Keratinocyte (primary cell): ENCODE results near the gene EXOC6B. TPM values are rescaled to one million over a fixed set of nuclear protein-coding genes. Genes with fewer than 3 reads are reported as not detected.
"Not testable (repeated sequence)": the region's sequence is repeated elsewhere in the genome, so short reads cannot be mapped to it uniquely, and the experiment has no call there.

Experiments
- DNase-seq: peaks from one replicate; pipeline ENCODE4 v3.0.0-alpha.2; 2011; ENCODE audit warnings: low read depth, missing footprints, low spot score
- FAIRE-seq: peaks from 2 replicates; lab custom pipeline; 2011; peaks lifted over from hg19 to GRCh38; lab: Jason Lieb, UNC
- H2AFZ ChIP-seq: 2 replicates; pipeline ENCODE4 v1.6.0; 2012; ENCODE audit warnings: low read length, control low read depth, inconsistent platforms; ENCODE audit not compliant: control insufficient read depth
- H3K27ac ChIP-seq: 2 replicates; pipeline ENCODE4 v1.5.1; 2011; ENCODE audit warnings: low read length; ENCODE audit not compliant: control insufficient read depth, insufficient read depth
- H3K27me3 ChIP-seq: 3 replicates; pipeline ENCODE4 v1.6.0; 2011; ENCODE audit warnings: low read length; ENCODE audit not compliant: control insufficient read depth, insufficient read depth; ENCODE audit errors: extremely low read depth
- H3K36me3 ChIP-seq, 2 experiments: 2 replicates in 1 of 2; 3 replicates in 1 of 2; pipeline ENCODE4 v1.5.1; 2011; ENCODE audit warnings: low read length in 2 of 2, mild to moderate bottlenecking in 1 of 2; ENCODE audit not compliant: control insufficient read depth in 2 of 2, insufficient read depth in 2 of 2; ENCODE audit errors: extremely low read depth in 1 of 2
- H3K4me1 ChIP-seq: 3 replicates; pipeline ENCODE4 v1.5.1; 2011; ENCODE audit warnings: low read length; ENCODE audit not compliant: control insufficient read depth, insufficient read depth; ENCODE audit errors: extremely low read depth
- H3K4me2 ChIP-seq: 3 replicates; pipeline ENCODE4 v1.6.0; 2011; ENCODE audit warnings: low read depth, low read length; ENCODE audit not compliant: control insufficient read depth, insufficient read depth; ENCODE audit errors: extremely low read depth
- H3K4me3 ChIP-seq, 3 experiments: fragments of 200-600 bp in 1 of 3; sonication (generic) in 1 of 3; 2 replicates in 2 of 3; 3 replicates in 1 of 3; pipeline ENCODE4 v1.5.1; 2011 to 2016; ENCODE audit warnings: low read length in 3 of 3, mild to moderate bottlenecking in 3 of 3, control low read depth in 2 of 3, inconsistent platforms in 1 of 3, low read depth in 1 of 3, mixed read lengths in 1 of 3, mixed run types in 1 of 3, moderate library complexity in 1 of 3; ENCODE audit not compliant: control insufficient read depth in 2 of 3, insufficient read depth in 2 of 3; ENCODE audit errors: extremely low read depth in 1 of 3
- H3K79me2 ChIP-seq: 2 replicates; pipeline ENCODE4 v1.6.0; 2012; ENCODE audit warnings: low read length; ENCODE audit not compliant: control insufficient read depth, insufficient read depth
- H3K9ac ChIP-seq: 3 replicates; pipeline ENCODE4 v1.6.0; 2011; ENCODE audit warnings: low read length; ENCODE audit not compliant: control insufficient read depth, insufficient read depth; ENCODE audit errors: extremely low read depth
- H3K9me1 ChIP-seq: 3 replicates; pipeline ENCODE4 v1.6.0; 2011; ENCODE audit warnings: low read length; ENCODE audit not compliant: control insufficient read depth, insufficient read depth; ENCODE audit errors: extremely low read depth
- H3K9me3 ChIP-seq: 2 replicates; pipeline ENCODE4 v1.5.1; 2012; ENCODE audit warnings: low read depth, low read length; ENCODE audit not compliant: control insufficient read depth
- H4K20me1 ChIP-seq: 3 replicates; pipeline ENCODE4 v1.6.0; 2011; ENCODE audit warnings: low read length; ENCODE audit not compliant: control insufficient read depth, insufficient read depth; ENCODE audit errors: extremely low read depth
- EZH2 ChIP-seq: IDR thresholded peaks from one replicate; pipeline ENCODE4 v1.6.1; 2012; ENCODE audit warnings: inconsistent platforms, mild to moderate bottlenecking, low read length, moderate library complexity
- dilution Hi-C: fragments of 300-500 bp; cut with MboI; formaldehyde crosslinking; loops from one replicate; pipeline ENCODE4 v1.7.0; 2020; ENCODE audit warnings: low sequenced_read_pairs; ENCODE audit not compliant: extremely low pct_ligation_motif_present
- polyA plus RNA-seq, 5 experiments: library from polyadenylated mRNA; depleted of rRNA in 3 of 5; stranded (reverse) in 3 of 5; stranded (forward) in 1 of 5; unstranded in 1 of 5; fragments of >200 nt; gene quantifications; 1 replicate in 1 of 5; 2 replicates in 3 of 5; 3 replicates in 1 of 5; pipeline versions ENCODE4 v1.2.1 to v1.2.3, GENCODE V29; 2011 to 2012; ENCODE audit warnings: missing spikeins in 2 of 5, low read depth in 1 of 5, low replicate concordance in 1 of 5
- TF ChIP-seq, protein P1 (sequence below), 3 experiments: IDR thresholded peaks in 1 of 3; conservative IDR thresholded peaks in 1 of 3; optimal IDR thresholded peaks in 1 of 3; 2 replicates in 2 of 3; 3 replicates in 1 of 3; pipeline versions ENCODE3 to v1.5.1; 2011; ENCODE audit warnings: low read length in 3 of 3, mild to moderate bottlenecking in 3 of 3, moderate library complexity in 2 of 3, control low read depth in 1 of 3, inconsistent platforms in 1 of 3; ENCODE audit not compliant: insufficient read depth in 2 of 3; ENCODE audit errors: extremely low read depth in 1 of 3

EXOC6B gene
- polyA plus RNA-seq, 1 donor (not counting 4 experiments of a cell fraction or from before 2014, with no cell fraction given): 37.3 TPM

DNA sequence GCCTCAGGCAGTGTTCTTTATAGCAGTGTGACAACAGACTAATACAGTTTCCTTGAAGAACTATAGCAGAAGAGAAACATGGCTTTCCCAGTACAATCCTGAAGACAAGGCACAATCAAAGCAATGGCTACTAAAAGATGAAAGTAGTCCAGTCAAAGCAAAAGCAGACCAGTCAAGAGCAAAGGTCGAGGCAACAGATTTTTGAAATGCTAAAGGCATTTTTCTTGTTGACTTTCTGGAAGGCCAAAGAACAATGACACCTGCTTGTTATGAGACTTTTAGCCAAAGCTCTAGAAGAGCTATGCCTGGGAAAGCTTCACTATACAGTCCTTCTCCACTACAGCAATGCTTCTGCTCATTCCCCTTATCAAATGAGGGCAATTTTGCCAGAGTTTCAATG, 269.9 kb downstream of the EXOC6B start:
- H3K27ac ChIP-seq: no peak overlapping the region
- H3K9ac ChIP-seq: no peak overlapping the region
- no peak overlapping the region for H3K4me2 ChIP-seq
- H3K9me3 ChIP-seq: no peaks in the 10 kb centered on the region
- DNase-seq: no peak
- FAIRE-seq: no peak
- H4K20me1 ChIP-seq: no peaks in the 10 kb centered on the region
- no peak overlapping the region for H3K4me3 ChIP-seq
- no peaks in the 10 kb centered on the region for H3K4me1 ChIP-seq
- H2AFZ ChIP-seq: no peak overlapping the region
- H3K36me3 ChIP-seq: no peaks in the 10 kb centered on the region
- H3K27me3 ChIP-seq: no peaks in the 10 kb centered on the region
- no peaks in the 10 kb centered on the region for H3K79me2 ChIP-seq
- dilution Hi-C loops: no loop called here
- TF ChIP-seq EZH2: no peak
- TF ChIP-seq, protein P1, sequence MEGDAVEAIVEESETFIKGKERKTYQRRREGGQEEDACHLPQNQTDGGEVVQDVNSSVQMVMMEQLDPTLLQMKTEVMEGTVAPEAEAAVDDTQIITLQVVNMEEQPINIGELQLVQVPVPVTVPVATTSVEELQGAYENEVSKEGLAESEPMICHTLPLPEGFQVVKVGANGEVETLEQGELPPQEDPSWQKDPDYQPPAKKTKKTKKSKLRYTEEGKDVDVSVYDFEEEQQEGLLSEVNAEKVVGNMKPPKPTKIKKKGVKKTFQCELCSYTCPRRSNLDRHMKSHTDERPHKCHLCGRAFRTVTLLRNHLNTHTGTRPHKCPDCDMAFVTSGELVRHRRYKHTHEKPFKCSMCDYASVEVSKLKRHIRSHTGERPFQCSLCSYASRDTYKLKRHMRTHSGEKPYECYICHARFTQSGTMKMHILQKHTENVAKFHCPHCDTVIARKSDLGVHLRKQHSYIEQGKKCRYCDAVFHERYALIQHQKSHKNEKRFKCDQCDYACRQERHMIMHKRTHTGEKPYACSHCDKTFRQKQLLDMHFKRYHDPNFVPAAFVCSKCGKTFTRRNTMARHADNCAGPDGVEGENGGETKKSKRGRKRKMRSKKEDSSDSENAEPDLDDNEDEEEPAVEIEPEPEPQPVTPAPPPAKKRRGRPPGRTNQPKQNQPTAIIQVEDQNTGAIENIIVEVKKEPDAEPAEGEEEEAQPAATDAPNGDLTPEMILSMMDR (optimal IDR thresholded peaks at IDR 0.05 in 1 of 3, IDR thresholded peaks at IDR 0.05 in 1 of 3, conservative IDR thresholded peaks at IDR 0.05 in 1 of 3; ENCODE audit: extremely low read depth in 1 of 3, insufficient read depth in 2 of 3, low read length in 3 of 3): no peak
- H3K9me1 ChIP-seq: no peaks in the 10 kb centered on the region

DNA sequence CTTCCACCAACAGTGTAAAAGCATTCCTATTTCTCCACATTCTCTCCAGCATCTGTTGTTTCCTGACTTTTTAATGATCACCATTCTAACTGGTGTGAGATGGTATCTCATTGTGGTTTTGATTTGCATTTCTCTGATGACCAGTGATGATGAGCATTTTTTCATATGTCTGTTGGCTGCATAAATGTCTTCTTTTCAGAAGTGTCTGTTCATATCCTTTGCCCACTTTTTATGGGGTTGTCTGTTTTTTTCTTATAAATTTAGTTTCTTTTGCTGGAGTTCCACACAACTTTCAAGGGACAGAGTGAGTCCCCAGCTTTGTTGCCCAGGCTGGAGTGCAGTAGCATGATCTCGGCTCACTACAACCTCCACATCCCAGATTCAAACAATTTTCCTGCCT, 270.5 kb downstream of the EXOC6B start:
- H3K27me3 ChIP-seq, H3K27ac ChIP-seq, H3K4me2 ChIP-seq, DNase-seq, H4K20me1 ChIP-seq, H3K9ac ChIP-seq, H3K4me1 ChIP-seq, H3K9me1 ChIP-seq, H2AFZ ChIP-seq, dilution Hi-C loops, H3K4me3 ChIP-seq, H3K36me3 ChIP-seq, H3K79me2 ChIP-seq, H3K9me3 ChIP-seq, FAIRE-seq: not testable (repeated sequence)

DNA sequence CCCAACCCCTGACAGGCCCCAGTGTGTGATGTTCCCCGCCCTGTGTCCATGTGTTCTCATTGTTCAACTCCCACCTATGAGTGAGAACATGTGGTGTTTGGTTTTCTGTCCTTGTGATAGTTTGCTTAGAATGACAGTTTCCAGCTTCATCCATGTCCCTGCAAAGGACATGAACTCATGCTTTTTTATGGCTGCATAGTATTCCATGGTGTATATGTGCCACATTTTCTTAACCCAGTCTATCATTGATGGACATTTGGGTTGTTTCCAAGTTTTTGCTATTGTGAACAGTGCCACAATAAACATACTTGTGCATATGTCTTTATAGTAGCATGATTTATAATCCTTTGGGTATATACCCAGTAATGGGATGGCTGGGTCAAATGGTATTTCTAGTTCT, 270.9 kb downstream of the EXOC6B start:
- H3K79me2 ChIP-seq, H3K9me1 ChIP-seq, H3K27ac ChIP-seq, dilution Hi-C loops, H4K20me1 ChIP-seq, H3K4me3 ChIP-seq, H3K9ac ChIP-seq, H3K27me3 ChIP-seq, FAIRE-seq, DNase-seq, H3K4me2 ChIP-seq, H2AFZ ChIP-seq, H3K36me3 ChIP-seq, H3K4me1 ChIP-seq, H3K9me3 ChIP-seq: not testable (repeated sequence)
